Lower lobe of right lung (tissue), 2 donors: Measurements from ENCODE around the gene OGDH. TPM values are rescaled to one million over a fixed set of nuclear protein-coding genes. Genes with fewer than 3 reads are reported as not detected.
A peak's percentile ranks its signal among the peaks of the same experiment; 100 is the strongest.

Experiments used
- ATAC-seq, 2 donors: fragments of 200-7000 bp; cut with Tn5 transposase; one replicate each; pipeline ENCODE4 v1.9.1; 2020 to 2022; ENCODE audit warnings: mild to moderate bottlenecking in 2 of 2, moderate library complexity in 2 of 2
- DNase-seq: peaks from one replicate; pipeline ENCODE4 v3.0.0-alpha.2; 2020
- H3K27ac ChIP-seq: fragments of 200-600 bp; one replicate; pipeline ENCODE4 v1.8.0; 2022
- H3K27me3 ChIP-seq: fragments of 200-600 bp; one replicate; pipeline ENCODE4 v1.8.0; 2022; ENCODE audit warnings: low read depth
- H3K36me3 ChIP-seq: fragments of 200-600 bp; one replicate; pipeline ENCODE4 v1.8.0; 2022; ENCODE audit warnings: mild to moderate bottlenecking
- H3K4me1 ChIP-seq: fragments of 200-600 bp; one replicate; pipeline ENCODE4 v1.8.0; 2022
- H3K4me3 ChIP-seq: fragments of 200-600 bp; one replicate; pipeline ENCODE4 v1.8.0; 2022; ENCODE audit warnings: mild to moderate bottlenecking
- H3K9me3 ChIP-seq: fragments of 200-600 bp; one replicate; pipeline ENCODE4 v1.8.0; 2022
- intact Hi-C: fragments of 100-400 bp; cut with DNase I; formaldehyde crosslinking; loops from one replicate; pipeline ENCODE4 v1.11.0; 2022
- total RNA-seq: library from RNA; stranded (reverse); fragmentation: NEBNext Ultra II Directional; extraction: Animal tissue kit (Norgen Biotek cat#: 25700); gene quantifications from one replicate; pipeline ENCODE4 v1.2.1, GENCODE V29; 2021
- TF ChIP-seq, protein P1 (sequence below): fragments of 200-600 bp; IDR thresholded peaks from one replicate; pipeline ENCODE4 v1.8.0; 2022; ENCODE audit warnings: antibody characterized with exemption, mild to moderate bottlenecking
- donor health status: DM: no; HTN: yes; CAD: no; lungs with severe emphysema.

The OGDH gene
- total RNA-seq, 1 donor from 2014 or later, result 132 TPM

DNA sequence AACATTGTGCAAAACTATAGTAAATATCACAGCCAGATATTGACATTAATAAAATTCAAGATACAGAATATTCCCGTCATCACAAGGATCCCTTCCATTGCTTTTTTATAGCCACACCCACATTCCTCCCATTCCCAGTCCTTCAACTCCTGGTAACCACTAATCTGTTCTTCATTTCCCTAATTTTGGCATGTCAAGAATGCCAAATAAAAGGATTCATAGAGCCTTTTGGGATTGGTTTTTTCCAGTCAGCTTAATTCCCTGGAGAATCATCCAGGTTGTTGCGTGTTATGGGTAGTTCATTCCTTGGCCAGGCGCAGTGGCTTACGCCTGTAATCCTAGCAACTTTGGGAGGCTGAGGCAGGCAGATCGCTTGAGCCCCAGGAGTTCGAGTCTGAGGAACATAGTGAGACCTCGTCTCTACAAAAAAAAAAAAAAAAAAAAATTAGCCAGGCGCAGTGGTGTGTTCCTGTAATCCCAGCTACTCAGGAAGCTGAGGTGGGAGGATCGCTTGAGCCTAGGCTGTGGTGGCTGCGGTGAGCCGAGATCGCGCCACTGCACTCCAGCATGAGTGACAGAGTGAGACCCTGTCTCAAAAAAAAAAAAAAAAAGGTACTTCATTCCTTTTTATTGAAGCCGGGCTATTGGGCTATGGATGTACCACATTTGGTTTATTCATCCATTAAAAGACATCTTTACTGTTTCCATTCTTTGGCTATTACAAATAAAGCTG lies 2.7 kb downstream of the OGDH start:
- intact Hi-C loops, result no loop called here
- Histone ChIP-seq H3K36me3 (no peaks in the 10 kb centered on the region), H3K9me3 (no peaks in the 10 kb centered on the region), H3K27me3 (no peaks in the 10 kb centered on the region), H3K4me3 (no peak overlapping the region), H3K27ac (no peak overlapping the region), H3K4me1 (peaks cover 34% of the 10 kb centered on the region)
- ATAC-seq (no peak), DNase-seq (no peak)
- TF ChIP-seq, protein P1, sequence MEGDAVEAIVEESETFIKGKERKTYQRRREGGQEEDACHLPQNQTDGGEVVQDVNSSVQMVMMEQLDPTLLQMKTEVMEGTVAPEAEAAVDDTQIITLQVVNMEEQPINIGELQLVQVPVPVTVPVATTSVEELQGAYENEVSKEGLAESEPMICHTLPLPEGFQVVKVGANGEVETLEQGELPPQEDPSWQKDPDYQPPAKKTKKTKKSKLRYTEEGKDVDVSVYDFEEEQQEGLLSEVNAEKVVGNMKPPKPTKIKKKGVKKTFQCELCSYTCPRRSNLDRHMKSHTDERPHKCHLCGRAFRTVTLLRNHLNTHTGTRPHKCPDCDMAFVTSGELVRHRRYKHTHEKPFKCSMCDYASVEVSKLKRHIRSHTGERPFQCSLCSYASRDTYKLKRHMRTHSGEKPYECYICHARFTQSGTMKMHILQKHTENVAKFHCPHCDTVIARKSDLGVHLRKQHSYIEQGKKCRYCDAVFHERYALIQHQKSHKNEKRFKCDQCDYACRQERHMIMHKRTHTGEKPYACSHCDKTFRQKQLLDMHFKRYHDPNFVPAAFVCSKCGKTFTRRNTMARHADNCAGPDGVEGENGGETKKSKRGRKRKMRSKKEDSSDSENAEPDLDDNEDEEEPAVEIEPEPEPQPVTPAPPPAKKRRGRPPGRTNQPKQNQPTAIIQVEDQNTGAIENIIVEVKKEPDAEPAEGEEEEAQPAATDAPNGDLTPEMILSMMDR, result no peak

DNA sequence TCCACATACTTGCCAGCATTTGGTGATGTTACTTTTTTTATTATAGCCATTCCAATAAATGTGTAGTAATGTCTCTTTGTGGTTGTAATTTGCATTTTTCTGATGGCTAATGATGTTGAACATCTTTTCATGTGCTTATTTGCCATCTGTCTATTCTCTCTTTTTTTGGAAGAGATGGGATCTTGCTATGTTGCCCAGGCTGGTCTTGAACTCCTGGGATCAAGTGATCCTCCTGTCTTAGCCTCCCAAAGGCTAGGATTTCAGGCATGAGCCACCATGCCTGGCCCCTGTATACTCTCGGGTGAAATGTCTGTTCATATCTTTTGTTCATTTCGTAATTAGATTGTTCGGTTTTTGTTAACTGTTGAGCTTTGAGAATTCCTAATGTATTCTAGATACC lies 3.4 kb downstream of the OGDH start:
- Histone ChIP-seq H3K36me3 (no peaks in the 10 kb centered on the region), H3K27ac (no peak overlapping the region), H3K27me3 (no peaks in the 10 kb centered on the region), H3K4me3 (no peak overlapping the region), H3K4me1 (peaks cover 41% of the 10 kb centered on the region), H3K9me3 (no peaks in the 10 kb centered on the region)
- intact Hi-C loops, result no loop called here
- ATAC-seq (no peak), DNase-seq (no peak)
- TF ChIP-seq, protein P1, result no peak

- Histone ChIP-seq H3K27ac (peak overlapping the region; percentile 54), H3K9me3 (no peaks in the 10 kb centered on the region), H3K27me3 (no peaks in the 10 kb centered on the region), H3K4me3 (no peak overlapping the region), H3K4me1 (peaks cover 54% of the 10 kb centered on the region), H3K36me3 (no peaks in the 10 kb centered on the region)
- DNase-seq (peak; percentile 75), ATAC-seq (peak; percentile 78 to 91)
- TF ChIP-seq, protein P1, result no peak
- intact Hi-C loops, result no loop called here
These were observed 8.8 kb downstream of the OGDH start for GRCh38 chr7:44615149-44615611.

DNA sequence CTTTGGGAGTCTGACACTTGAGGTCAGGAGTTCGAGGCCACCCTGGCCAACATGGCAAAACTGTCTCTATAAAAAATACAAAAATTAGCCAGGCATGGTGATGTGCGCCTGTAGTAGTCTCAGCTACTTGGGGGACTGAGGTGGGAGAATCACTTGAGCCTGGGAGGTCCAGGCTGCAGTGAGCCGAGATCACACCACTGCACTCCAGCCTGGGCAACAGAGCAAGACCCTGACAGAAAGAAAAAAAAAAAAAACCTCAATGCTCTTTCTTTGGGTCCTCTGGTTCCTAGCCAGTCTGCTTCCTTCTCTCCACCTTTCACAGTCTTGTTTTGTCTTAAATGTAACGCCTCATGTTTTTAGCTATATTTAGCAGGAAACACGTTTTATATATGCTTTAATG lies 9.4 kb downstream of the OGDH start:
- H3K27me3 ChIP-seq, result no peaks in the 10 kb centered on the region
- intact Hi-C loops, result no loop called here
- no peak overlapping the region for H3K4me3 ChIP-seq
- H3K4me1 ChIP-seq, result peaks cover 59% of the 10 kb centered on the region
- H3K36me3 ChIP-seq, result no peaks in the 10 kb centered on the region
- ATAC-seq (no peak), DNase-seq (no peak)
- peak overlapping the region; percentile 54 for H3K27ac ChIP-seq
- TF ChIP-seq, protein P1, result no peak
- no peaks in the 10 kb centered on the region for H3K9me3 ChIP-seq

DNA sequence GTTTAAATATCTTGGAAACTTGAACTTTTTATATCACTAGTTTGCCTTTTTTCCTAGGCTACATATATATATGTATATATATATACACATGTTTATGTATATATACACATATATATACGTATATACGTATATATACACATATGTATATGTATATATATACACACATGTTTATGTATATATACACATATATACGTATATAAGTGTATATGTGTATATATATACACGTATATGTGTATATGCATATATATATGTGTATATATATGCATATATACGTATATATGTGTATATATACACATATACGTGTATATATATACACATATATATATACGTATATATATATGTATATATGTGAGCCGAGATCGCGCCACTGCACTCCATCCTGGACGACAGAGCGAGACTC lies 10.1 kb downstream of the OGDH start:
- H3K36me3 ChIP-seq, result no peaks in the 10 kb centered on the region
- intact Hi-C loops, result no loop called here
- no peak for DNase-seq
- no peak overlapping the region for H3K4me3 ChIP-seq
- TF ChIP-seq, protein P1, result no peak
- no peaks in the 10 kb centered on the region for H3K27me3 ChIP-seq
- no peaks in the 10 kb centered on the region for H3K9me3 ChIP-seq
- H3K27ac ChIP-seq, result no peak overlapping the region
- H3K4me1 ChIP-seq, result peaks cover 64% of the 10 kb centered on the region
- ATAC-seq, result no peak
